Thymus (tissue), 11 donors: ENCODE data around the gene HOXD1. TPM values are rescaled to one million over a fixed set of nuclear protein-coding genes. Genes with fewer than 3 reads are reported as not detected.

Source experiments
- DNase-seq, 9 donors: peaks; one replicate each; pipeline ENCODE4 v3.0.0-alpha.2; 2013; ENCODE audit warnings: low spot score in 9 of 9, low read depth in 6 of 9, missing footprints in 1 of 9
- H3K27ac ChIP-seq, 2 donors: one replicate each; pipeline ENCODE4 v1.5.1; 2013; ENCODE audit warnings: control low read depth in 1 of 2, low read depth in 1 of 2, low read length in 1 of 2, mild to moderate bottlenecking in 1 of 2, moderate library complexity in 1 of 2
- H3K27me3 ChIP-seq, 2 donors: one replicate each; pipeline ENCODE4 v1.5.1; 2013; ENCODE audit warnings: low read length in 1 of 2; ENCODE audit not compliant: control insufficient read depth in 2 of 2, insufficient read depth in 1 of 2
- H3K36me3 ChIP-seq, 2 donors: one replicate each; pipeline ENCODE4 v1.5.1; 2013; ENCODE audit warnings: low read length in 1 of 2, mild to moderate bottlenecking in 1 of 2, moderate library complexity in 1 of 2; ENCODE audit not compliant: control insufficient read depth in 2 of 2, insufficient read depth in 2 of 2
- H3K4me1 ChIP-seq, 2 donors: one replicate each; pipeline ENCODE4 v1.5.1; 2013; ENCODE audit warnings: low read length in 2 of 2; ENCODE audit not compliant: control insufficient read depth in 2 of 2, insufficient read depth in 2 of 2
- H3K4me3 ChIP-seq, 2 donors: one replicate each; pipeline ENCODE4 v1.5.1; 2013; ENCODE audit warnings: low read length in 2 of 2, control low read depth in 1 of 2, mild to moderate bottlenecking in 1 of 2
- H3K9me3 ChIP-seq, 2 donors: one replicate each; pipeline ENCODE4 v1.5.1; 2013; ENCODE audit warnings: low read length in 1 of 2, mild to moderate bottlenecking in 1 of 2; ENCODE audit not compliant: control insufficient read depth in 2 of 2, insufficient read depth in 1 of 2
- WGBS: extraction: QIAGEN DNeasy Blood & Tissue Kit; methylation state at CpG from one replicate; pipeline ENCODE4 v1.1.7; 2013; 5-methylcytosine and 5-hydroxymethylcytosine counted together
- polyA plus RNA-seq: library from polyadenylated mRNA; stranded (reverse); fragments of 200-250 nt; gene quantifications from one replicate; pipeline ENCODE4 v1.2.3, GENCODE V29; 2013
- total RNA-seq: library from RNA; stranded (reverse); fragments of 120-200 nt; gene quantifications from one replicate; pipeline ENCODE4 v1.2.4, GENCODE V29; 2013
- donor health status: healthy.

HOXD1 gene
- total and polyA plus RNA-seq, 2 donors, result 0.09 to 0.52 TPM

GRCh38 chr2:176188774-176189680, 559 bp downstream of the HOXD1 start:
- WGBS, result 4% methylated on average over 98 of the region's 98 CpGs
- Histone ChIP-seq H3K36me3 (no peaks in the 10 kb centered on the region), H3K27me3 (peaks cover 59 to 99% of the 10 kb centered on the region in 2 donors), H3K4me3 (peak overlapping the region in 1 of 2 donors; percentile 38), H3K4me1 (peaks cover 0 to 16% of the 10 kb centered on the region in 2 donors), H3K9me3 (peaks cover 0 to 7% of the 10 kb centered on the region in 2 donors), H3K27ac (no peak overlapping the region)
- DNase-seq, result no peak

GRCh38 chr2:176189681-176190641, 1.5 kb downstream of the HOXD1 start:
- Histone ChIP-seq H3K4me1 (peaks cover 0 to 16% of the 10 kb centered on the region in 2 donors), H3K27ac (no peak overlapping the region), H3K4me3 (no peak overlapping the region), H3K27me3 (peaks cover 59 to 98% of the 10 kb centered on the region in 2 donors), H3K9me3 (peaks cover 0 to 7% of the 10 kb centered on the region in 2 donors), H3K36me3 (no peaks in the 10 kb centered on the region)
- no peak for DNase-seq
- 7% methylated on average over 28 of the region's 28 CpGs for WGBS

- H3K27me3 ChIP-seq, result peaks cover 50 to 92% of the 10 kb centered on the region in 2 donors
- 7% methylated on average over 1 of the region's 1 CpG for WGBS
Observed at GRCh38 chr2:176192351-176192750, 3.9 kb downstream of the HOXD1 start.

DNA sequence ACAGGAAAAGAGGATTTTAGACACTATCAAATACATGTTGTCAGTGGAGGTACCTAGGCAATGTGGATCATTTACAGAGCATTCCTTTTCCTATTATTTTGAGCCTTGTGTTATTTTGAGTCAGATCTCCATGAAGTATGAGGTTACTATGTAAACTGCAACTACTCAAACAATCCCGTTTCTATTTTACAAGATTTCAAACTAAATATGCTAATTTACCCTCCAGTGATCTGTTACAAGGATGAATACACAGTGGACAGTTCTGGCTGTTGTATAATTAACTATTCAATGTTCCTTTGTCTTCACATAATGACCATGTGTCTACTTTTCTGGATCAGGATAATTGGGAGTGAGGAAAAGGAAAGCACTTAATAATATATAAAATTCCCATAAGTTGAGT, 4.6 kb downstream of the HOXD1 start:
- peaks cover 43 to 89% of the 10 kb centered on the region in 2 donors for H3K27me3 ChIP-seq
- no peak overlapping the region for H3K4me3 ChIP-seq
- peaks cover 0 to 5% of the 10 kb centered on the region in 2 donors for H3K9me3 ChIP-seq
- peaks cover 0 to 10% of the 10 kb centered on the region in 2 donors for H3K4me1 ChIP-seq
- H3K36me3 ChIP-seq, result no peaks in the 10 kb centered on the region
- DNase-seq, result no peak
- no peak overlapping the region for H3K27ac ChIP-seq
- 22% methylated on average over 1 of the region's 1 CpG for WGBS

More at GRCh38 chr2:176192351-176192750, 3.9 kb downstream of the HOXD1 start:
- Histone ChIP-seq H3K36me3 (no peaks in the 10 kb centered on the region), H3K27ac (no peak overlapping the region), H3K9me3 (peaks cover 0 to 5% of the 10 kb centered on the region in 2 donors), H3K4me1 (peaks cover 0 to 16% of the 10 kb centered on the region in 2 donors), H3K4me3 (no peak overlapping the region)
- DNase-seq, result no peak

- H3K27ac ChIP-seq, result no peak overlapping the region
- peaks cover 2 to 40% of the 10 kb centered on the region in 2 donors for H3K27me3 ChIP-seq
- H3K36me3 ChIP-seq, result no peaks in the 10 kb centered on the region
- no peaks in the 10 kb centered on the region for H3K4me1 ChIP-seq
- no peak overlapping the region for H3K4me3 ChIP-seq
- no peak for DNase-seq
- H3K9me3 ChIP-seq, result no peaks in the 10 kb centered on the region
Observed at GRCh38 chr2:176199902-176200301, 11.4 kb downstream of the HOXD1 start.

DNA sequence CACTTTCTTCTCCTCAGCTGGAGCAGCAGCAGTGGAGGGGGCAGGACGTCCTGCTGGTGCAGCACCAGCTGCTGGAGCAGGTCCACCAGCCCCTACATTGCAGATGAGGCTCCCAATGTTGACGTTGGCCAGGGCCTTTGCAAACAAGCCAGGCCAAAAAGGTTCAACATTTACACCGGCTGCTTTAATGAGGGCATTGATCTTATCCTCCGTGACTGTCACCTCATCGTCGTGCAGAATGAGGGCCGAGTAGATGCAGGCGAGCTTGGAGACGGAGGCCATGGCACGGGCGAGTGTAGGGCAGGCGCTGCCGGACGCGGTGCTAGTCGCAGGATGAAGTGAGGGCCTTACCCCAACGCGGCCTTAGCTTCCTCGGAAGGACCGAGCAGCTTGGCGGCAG, 12.5 kb downstream of the HOXD1 start:
- Histone ChIP-seq H3K36me3 (no peaks in the 10 kb centered on the region), H3K27ac (no peak overlapping the region), H3K27me3 (peaks cover 2 to 37% of the 10 kb centered on the region in 2 donors), H3K9me3 (no peaks in the 10 kb centered on the region), H3K4me1 (no peaks in the 10 kb centered on the region), H3K4me3 (no peak overlapping the region)
- WGBS, result 83% methylated on average over 21 of the region's 21 CpGs
- DNase-seq, result no peak

DNA sequence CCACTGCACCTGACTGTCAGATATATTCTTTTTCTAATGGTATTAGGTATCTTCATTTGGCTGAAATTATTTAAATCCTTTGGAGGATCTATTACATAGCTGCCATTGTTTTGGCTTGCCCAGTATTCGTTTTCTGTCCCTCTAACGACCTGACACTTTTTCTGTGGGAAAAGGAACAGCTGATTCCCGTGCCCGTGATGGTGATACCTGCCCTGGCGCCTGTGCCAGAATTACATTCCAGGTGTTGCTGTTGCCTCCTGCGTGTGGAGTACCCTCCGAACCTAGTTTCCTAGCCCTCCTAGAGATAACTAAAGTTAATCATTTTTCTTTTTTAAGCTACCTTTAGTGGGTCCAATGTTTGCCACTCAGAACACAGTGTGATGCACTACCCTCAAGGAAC, 14.0 kb downstream of the HOXD1 start:
- Histone ChIP-seq H3K4me3 (no peak overlapping the region), H3K36me3 (no peaks in the 10 kb centered on the region), H3K27me3 (peaks cover 0 to 27% of the 10 kb centered on the region in 2 donors), H3K9me3 (no peaks in the 10 kb centered on the region), H3K27ac (no peak overlapping the region), H3K4me1 (no peaks in the 10 kb centered on the region)
- WGBS, result 93% methylated on average over 7 of the region's 7 CpGs
- DNase-seq, result no peak

- H3K27me3 ChIP-seq, result peaks cover 0 to 27% of the 10 kb centered on the region in 2 donors
- no peaks in the 10 kb centered on the region for H3K4me1 ChIP-seq
- 91% methylated on average over 1 of the region's 1 CpG for WGBS
- DNase-seq, result no peak
- H3K4me3 ChIP-seq, result no peak overlapping the region
- H3K36me3 ChIP-seq, result no peaks in the 10 kb centered on the region
- H3K27ac ChIP-seq, result no peak overlapping the region
- H3K9me3 ChIP-seq, result no peaks in the 10 kb centered on the region
Observed at GRCh38 chr2:176205126-176205525, 16.7 kb downstream of the HOXD1 start.
